SIG-M5 treated with dmso at 0.1 percent for 504 hours (cell line): ENCODE results near the gene UBR1.
"Not testable (repeated sequence)": the region's sequence is repeated elsewhere in the genome, so short reads cannot be mapped to it uniquely, and the experiment has no call there.

Experiments used
- DNase-seq: peaks from one replicate; lab custom pipeline; 2025; ENCODE audit not compliant: unreplicated experiment; lab: John Stamatoyannopoulos, UW

UBR1 gene

GRCh38 chr15:42918047-42918446, 187.8 kb downstream of the UBR1 start:
- no peak for DNase-seq

GRCh38 chr15:42915654-42916315, 190.1 kb downstream of the UBR1 start:
- DNase-seq = peak; percentile 42

- no peak for DNase-seq
Measured at GRCh38 chr15:42914728-42915497, 190.9 kb downstream of the UBR1 start.

- no peak for DNase-seq
Measured at GRCh38 chr15:42911058-42911592, 194.7 kb downstream of the UBR1 start.

GRCh38 chr15:42908538-42908937, 197.3 kb downstream of the UBR1 start:
- DNase-seq = no peak

- no peak for DNase-seq
Measured at GRCh38 chr15:42903388-42904324, 202.2 kb downstream of the UBR1 start.

GRCh38 chr15:42893911-42894310, 211.9 kb downstream of the UBR1 start:
- not testable (repeated sequence) for DNase-seq
